Stimulated activated CD4-positive, alpha-beta T cell treated with anti-CD3 and anti-CD28 coated beads, Interleukin-2, amount 100 ng/mL, for 24 hours (primary cell): ENCODE results near the gene RAI14.
"Not testable (repeated sequence)": the region's sequence is repeated elsewhere in the genome, so short reads cannot be mapped to it uniquely, and the experiment has no call there.

Source experiments
- DNase-seq, 2 donors: peaks; one replicate each; pipeline ENCODE4 v3.0.0-alpha.2; 2020

RAI14 gene

DNA sequence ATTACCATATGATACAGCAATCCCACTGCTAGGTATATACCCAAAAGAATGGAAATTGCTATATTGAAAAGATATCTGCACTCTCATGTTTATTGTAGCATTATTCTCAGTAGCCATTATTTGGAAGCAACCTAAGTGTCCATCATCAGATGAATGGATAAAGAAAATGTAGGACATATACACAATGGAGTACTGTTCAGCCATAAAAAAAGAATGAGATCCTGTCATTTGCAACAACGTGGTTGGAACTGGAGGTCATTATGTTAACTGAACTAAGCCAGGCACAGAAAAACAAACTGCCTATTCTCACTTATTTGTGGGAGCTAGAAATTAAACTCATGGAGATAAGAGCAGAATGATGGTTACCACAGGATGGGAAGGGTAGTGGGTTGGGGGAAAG lies 119.8 kb downstream of the RAI14 start:
- no peak for DNase-seq

DNA sequence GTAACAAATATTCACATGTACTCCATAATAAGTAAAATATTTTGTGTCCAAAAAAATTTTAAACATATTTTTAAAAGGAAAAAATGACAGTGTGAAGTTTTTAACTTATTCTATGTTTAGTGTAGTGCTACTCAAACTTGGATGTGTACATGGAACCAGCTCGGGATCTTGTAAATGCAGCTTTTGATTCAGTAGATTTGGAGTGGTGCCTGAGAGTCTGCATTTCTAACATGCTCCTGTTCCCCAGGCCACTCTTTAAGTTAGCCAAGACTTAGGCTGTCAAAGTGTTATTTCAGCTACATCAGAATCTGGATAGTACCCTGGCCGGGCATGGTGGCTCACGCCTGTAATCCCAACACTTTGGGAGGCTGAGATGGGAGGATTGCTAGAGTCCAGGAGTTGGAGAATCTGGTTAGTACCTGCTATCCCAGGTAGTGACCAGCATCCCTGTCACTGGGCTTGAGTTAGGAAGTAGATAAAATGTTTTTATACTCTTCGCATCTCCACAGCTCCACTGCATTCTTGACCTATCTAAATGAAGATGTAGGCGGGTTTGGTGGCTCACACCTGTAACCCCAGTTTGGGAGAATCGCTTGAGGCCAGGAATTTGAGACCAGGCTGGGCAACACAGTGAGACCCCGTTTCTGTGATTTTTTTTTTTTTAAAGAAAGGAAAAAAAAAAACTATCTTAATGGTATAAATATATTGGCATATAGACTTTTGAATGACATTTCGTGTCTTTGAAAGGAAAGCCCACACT lies 122.1 kb downstream of the RAI14 start:
- DNase-seq, result no peak

DNA sequence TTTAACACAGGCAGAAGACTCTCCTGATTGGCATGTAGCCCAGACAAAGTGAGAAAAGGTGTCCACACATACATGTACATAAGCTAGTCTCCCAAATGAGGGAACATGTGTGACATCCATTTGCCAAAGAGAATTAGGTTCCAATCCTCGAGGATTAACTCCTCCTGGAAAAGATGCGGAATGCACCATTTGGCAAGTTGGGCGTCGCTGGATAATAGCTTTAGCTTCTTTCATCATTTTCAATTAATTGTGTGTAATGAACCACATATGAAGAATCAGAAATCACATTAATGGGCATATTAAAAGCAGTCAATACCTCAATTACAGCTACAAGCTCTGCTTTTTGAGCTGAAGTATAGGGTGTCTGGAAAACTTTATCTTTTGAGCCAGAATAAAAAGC lies 127.8 kb downstream of the RAI14 start:
- not testable (repeated sequence) for DNase-seq

DNA sequence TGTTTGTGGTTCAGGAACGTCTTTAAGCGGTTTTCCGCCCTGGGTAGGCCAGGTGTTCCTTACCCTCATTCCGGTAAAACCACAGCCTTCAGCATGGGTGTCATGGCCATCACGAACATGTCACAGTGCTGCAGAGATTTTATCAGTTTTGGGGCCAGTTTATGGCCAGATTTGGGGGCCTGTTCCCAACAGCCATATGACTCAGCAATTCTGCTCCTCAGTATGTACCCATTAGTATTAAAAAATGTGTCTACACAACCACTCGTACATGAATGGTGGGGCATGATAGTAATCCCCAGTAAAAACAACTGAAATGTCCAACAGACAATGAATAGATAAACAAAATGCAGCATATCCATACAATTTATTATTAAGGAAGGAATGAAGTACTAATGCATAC lies 130.9 kb downstream of the RAI14 start:
- no peak for DNase-seq

DNA sequence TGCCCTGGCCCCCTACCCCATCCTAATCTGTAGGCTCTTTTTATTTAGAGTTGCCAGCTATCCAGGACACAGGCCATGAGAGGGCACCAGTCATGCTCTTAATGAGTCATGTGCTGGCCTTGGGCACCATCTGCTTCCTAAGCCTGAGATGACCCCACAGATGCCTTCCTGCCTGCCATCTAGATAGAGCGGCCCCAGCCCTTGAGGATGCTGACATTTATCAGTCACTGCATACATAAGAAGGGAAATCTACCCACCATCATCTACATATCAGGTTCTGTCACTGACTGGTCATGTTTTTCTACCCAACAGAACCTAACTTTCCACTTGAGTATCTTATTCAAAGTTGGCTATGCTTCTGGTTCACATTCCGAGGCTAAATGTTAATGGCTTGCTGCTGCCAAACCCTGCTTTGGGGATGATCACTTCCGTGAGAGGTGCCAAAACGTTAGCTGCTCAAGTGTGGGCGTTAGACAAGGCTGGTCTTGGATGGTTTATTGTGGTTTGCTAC lies 132.9 kb downstream of the RAI14 start:
- no peak for DNase-seq

DNA sequence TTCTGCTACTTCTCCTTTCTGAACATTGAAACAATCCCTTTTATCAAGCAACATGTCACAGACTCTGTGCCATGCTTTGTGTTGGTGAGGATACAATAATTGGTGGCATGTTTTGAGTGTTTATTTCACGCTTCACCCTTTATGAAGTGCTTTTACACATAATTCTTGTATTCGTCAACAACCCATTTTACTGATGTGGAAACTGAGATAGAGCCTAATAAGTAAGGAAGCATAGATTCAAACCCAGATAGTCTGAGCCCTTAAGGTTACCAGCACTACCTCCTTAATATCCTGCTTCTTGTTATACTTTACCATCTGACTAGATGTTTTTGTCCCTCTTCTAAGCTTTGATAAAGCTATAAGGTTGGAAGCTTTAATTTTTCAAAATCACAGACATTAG lies 133.5 kb downstream of the RAI14 start:
- DNase-seq, result no peak

DNA sequence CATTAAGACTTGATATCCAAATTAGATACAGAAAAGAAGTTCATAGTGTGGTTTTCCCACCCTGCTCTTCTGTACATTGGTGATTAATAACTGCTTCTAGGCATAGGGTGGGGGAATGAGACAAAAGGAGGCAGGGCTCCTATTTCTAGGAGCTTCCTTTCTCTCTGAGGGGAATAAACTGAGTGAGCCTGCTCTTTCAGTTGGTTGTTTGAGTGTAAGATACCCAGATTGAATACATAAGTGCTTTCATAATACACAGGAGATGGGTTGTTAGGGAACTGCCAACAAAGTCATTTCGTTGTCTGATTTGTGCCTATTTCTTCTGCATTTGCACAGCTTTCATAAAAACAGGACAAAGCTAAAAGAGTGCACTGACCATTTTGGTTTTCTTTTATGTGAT lies 133.9 kb downstream of the RAI14 start:
- DNase-seq, result no peak

DNA sequence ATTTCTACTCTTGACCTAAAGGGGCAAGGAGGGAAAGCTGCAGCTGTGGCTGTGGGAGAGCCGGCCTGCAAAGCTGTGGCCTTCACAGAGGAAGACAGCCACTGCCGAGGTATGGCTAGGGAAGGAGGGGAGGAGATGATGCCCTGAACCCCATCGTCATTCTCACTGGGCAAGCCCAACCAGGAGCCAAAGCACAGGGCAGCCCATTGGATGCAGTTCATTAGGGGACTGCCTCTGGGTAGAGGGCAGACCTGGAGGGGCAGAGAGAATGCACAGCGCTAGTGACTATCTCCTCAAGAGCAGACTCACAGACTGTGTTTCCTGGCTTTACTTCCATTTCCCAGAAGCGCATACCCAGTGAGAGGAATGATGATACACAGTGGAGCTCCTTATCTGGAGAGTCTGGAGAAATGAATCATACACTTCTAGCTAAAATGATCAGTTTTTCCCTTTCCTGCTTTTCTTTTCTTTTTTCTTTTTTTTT lies 135.7 kb downstream of the RAI14 start:
- DNase-seq, result no peak

DNA sequence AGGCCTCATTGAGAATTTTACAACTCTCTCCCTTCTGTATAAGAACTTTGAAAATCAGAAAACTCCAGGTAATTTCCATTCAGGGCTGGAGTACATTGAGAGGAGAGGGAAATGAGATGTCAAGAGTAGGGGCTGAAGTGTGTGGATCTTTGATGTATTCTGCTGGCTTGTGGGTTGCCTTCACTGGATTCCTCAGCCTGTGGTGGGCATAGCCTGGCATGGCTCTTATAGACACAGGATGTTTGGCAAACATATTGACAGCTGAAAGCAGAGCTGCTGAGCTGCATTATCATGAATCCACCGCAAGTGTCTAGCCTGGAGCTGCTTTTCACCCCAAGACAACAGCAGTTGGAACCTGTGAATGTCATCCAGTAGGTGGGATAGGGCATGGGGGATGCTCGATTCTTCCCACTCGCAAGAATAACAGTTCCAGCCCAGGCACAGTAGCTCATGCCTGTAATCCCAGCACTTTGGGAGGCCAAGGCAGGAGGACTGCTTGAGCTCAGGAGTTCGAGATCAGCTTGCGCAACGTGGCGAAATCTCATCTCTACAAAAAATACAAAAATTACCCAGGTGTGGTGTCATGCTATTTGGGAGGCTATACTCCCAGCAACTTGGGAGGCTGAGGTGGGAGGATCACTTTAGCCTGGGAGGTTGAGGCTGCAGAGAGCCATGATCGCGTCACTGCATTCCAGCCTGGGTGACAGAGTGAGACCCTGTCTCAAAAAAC lies 146.9 kb downstream of the RAI14 start:
- no peak for DNase-seq

DNA sequence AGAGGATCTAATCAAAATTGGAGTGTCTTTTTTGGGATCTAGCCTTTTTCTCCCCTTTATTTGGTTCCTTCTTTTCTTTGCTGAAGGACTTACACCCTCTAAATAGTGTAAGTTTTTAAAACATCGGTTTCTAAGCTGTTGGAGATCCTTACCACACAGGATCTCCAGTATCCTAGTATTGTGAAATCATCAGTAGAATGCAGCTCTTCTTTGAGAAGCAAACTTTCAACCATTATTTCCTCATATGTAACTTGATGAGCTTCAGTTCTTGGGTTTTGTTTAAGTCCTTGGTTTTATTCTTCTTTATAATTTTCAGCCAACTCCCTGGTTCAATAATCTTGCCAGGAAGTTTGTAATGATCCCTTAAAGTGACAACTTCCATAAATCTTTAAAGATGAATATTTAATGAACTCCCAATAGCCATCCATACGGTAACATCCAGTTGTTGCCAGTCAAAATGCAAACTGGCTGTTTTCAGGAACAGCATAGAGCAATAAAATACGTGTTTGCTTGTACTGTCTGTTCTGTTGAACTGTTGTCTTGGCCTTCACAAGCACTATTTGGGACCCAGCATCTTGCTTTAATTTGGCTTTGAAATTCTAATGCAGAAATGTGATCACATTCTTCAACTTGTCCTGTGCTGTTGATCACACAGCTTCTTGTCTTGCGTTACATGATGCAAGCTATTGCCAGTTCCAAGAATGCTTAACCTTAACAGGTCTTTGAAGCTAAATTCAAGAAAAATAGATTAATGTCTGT lies 148.0 kb downstream of the RAI14 start:
- DNase-seq, result no peak

DNA sequence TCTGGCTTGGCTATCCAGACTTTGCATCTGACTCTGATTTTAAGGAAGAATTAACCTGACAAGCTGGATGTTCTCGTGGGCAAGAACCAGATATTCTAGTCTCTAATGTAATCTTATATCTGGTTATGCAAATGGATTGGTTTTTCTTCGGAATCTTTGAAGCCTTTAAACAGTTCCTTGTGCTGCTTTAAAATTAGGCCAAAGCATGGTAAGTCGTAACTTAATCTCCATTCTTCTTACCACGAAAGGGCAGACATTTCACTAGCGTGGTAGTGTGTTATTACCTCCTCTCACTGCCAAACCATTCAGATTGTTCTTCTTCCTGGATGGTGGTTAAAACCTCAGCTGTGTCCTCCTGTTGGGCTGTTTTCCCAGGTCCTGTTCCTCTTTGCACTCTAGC lies 148.8 kb downstream of the RAI14 start:
- DNase-seq, result no peak

DNA sequence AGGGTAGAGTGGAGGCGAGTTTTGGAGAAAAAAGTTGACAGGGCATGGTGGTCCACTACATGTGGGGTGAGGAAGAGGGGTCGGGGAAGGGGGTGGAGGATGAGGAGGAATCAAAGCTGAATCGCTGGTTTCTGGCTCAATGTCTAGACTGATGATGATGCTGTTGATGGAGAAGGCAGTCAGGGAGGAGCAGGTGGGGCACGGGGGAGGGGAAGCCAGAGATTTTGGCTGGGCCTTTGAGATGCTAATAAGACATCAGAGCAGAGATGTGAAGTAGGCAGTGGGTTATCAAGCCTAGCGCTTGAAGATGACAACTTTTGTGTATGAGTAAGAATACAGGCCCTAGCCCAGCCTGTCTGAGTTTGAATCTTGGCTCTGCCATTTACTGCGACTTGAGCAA lies 150.4 kb downstream of the RAI14 start:
- no peak for DNase-seq

DNA sequence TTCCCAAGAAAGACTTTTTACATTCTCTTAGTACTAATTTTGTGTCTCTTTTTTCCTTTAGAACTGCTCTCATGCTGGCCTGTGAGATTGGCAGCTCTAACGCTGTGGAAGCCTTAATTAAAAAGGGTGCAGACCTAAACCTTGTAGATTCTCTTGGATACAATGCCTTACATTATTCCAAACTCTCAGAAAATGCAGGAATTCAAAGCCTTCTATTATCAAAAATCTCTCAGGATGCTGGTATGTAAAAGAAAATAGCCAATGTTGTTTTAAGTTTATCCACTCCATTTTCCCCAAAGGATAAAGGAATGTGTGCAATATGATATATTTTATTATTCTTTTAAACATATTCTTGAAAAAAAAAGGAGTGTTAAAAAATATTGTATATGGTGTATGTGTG lies 155.6 kb downstream of the RAI14 start:
- no peak for DNase-seq

DNA sequence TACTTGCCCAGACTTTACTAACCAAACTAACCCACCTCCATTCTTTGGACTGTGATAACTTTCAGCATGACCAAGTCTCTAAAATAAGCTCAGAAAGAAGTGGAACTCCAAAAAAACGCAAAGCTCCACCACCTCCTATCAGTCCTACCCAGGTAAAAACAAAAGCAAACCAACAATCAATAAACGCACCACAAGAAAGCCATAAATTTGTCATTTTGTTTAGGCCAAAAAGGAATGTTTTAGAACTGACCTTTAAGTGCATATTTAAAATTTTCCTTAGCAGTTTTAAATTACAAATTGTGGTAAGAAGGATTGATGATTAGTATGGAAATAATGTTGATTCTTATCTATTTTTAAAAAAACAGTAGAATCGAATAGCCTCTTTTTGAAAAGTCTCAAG lies 157.4 kb downstream of the RAI14 start:
- no peak for DNase-seq

DNA sequence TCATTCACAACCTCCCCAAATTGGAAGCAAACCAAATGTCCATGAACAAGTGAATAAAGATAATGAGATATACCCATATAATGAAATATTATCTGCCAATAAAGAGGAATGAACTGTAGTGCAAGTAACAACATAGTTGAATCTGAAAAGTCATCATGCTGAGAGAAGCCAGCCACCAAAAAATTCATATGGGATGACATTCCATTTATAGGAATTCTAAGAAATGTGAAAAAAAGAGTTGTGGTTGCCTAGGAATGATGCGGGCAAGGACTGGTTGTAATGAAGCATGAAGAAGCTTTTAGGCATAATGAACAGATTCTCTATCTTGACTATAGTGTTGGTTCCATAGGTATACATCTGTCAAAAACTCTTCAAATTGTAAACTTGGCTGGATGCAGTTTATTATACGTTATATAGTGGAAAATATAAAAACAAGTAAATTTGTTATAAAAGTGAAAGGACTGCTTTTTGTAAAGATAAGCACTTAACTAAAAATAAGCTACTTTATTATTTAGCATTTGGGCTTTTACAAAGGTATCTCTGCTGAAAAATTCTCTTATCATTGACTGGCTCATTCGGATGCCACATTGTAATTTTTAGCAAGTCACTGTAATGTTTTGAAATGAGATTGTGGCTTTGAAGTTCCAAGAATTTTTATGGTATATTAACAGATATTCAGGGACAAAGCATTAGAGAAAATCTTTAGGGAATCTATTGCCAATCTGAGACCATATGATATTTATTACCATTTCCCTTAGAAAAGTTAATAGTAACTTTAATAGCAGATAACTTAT lies 161.6 kb downstream of the RAI14 start:
- no peak for DNase-seq

DNA sequence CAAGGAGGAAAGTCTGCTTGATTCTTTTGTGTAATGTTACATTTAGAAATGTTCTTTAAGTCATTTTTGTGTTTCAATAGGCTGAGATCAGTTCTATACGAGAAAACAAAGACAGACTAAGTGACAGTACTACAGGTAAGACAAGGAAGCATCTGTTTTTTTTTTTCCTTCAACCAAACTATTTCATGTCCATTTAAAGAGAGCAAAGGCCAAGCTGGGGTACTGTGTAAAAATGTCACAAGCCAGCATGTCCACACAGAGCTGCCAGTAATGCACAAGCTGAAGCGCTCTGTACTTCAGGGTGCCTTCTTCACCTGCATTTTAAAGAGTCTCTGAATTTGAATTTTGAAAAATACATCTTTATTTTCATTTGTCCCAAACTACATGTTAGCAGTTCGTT lies 162.6 kb downstream of the RAI14 start:
- no peak for DNase-seq

DNA sequence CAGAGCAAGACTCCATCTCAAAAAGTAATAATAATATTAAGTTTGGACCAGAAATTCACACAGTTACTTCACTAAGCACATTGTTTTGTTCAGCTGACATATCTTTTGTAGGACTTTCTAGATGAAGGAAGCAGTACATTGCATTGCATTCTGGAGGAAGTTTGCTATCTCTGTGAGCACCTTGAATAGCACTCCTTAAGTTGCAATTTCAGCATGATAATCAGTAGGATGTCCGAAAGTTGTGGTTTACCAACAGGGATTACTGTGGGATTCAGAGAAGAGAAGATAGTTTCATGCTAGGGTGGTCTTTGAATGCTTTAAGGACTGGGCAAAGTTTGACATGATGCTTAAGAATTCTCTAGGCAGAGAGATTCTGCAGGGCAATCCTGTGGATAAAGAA lies 164.5 kb downstream of the RAI14 start:
- no peak for DNase-seq

DNA sequence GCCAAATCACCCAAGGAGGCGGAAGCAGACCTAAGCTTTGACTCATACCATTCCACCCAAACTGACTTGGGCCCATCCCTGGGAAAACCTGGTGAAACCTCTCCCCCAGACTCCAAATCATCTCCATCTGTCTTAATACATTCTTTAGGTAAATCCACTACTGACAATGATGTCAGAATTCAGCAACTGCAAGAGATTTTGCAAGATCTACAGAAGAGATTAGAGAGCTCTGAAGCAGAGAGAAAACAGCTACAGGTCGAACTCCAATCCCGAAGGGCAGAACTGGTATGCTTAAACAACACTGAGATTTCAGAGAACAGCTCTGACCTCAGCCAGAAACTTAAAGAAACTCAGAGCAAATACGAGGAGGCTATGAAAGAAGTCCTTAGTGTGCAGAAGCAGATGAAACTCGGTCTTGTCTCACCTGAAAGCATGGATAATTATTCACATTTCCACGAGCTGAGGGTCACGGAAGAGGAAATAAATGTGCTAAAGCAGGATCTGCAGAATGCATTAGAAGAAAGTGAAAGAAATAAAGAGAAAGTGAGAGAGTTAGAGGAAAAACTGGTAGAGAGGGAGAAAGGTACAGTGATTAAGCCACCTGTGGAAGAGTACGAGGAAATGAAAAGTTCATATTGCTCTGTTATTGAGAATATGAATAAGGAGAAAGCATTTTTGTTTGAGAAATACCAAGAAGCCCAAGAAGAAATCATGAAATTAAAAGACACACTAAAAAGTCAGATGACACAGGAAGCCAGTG lies 167.0 kb downstream of the RAI14 start:
- no peak for DNase-seq

DNA sequence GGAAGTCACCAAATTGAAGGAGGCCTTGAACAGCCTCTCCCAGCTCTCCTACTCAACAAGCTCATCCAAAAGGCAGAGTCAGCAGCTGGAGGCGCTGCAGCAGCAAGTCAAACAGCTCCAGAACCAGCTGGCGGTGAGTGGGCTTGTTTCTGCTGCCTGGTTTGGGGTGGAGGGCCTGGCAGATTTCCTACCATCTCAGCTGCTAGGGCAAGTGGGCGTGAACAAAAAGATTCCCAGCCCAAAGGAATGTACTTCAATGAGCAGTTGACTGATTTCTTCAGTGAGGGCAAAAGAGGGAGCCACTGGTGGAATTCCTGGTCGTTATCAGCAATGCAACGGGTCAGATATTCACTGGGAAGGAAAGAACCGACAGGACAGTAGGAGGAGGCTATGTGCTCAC lies 170.2 kb downstream of the RAI14 start:
- no peak for DNase-seq

DNA sequence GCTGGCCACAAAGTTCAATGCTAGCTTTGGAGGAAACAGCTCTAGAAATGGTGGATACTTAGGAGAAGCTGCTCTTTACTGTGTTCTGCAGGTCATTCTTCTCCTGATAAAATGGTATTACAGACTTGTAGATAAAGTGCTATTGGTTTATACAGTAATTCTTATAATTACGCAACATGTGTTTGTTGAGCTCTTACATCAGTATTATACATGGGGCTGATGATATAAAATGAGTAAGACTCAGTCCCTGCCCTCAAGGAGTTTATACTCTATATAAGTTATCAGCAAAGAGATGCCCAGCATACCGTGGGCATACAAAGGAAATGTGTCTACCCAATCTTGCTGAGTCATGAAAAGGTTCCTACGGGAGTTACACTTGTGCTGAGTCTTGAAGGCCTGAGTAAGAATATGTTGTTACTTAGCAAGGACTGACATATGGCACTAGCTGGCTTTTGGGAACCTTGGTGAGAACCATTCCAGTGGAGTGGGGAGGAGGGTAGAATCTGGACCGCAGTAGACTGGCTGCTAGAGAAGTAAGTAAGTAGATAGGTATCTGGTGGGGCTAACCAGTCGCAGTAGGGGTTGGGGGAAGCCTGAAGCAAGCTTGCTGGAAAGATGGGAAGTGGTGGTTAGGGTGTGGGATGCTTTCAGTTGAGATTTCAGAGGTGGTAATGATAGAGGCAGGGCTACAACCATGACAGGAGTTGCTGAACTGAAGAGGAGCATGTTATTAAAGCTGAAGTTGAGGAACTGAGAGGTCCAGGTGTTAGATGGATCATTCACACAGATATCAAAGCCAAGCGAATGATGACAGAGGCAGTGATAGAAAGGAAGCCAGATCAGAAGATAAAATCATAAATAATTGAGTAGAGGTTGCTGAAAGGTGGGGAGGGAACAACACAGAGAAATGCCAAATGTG lies 171.7 kb downstream of the RAI14 start:
- no peak for DNase-seq

DNA sequence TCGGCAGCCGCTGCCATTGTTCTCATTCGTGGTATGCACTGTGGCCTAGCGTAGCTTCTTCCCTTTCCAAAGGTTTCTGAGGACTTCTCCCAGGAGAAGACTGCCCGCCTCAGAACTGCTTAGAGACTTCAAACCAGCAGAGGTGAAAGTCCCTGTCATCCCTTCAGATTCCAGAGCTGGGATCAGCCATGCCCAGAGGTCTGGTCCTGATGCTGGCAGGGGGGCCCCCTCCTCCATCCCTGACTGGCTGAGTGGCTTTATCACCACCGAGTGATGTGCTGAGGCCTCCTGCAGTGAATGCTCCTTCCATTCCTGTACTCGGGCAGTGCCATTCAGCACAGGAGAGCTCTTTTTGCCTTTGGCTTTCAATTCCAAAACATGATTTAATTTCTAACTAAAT lies 174.7 kb downstream of the RAI14 start:
- DNase-seq, result not testable (repeated sequence)
